GM21360 (cell line): Measurements from ENCODE around the gene STK36.

Source experiments
- ATAC-seq: cut with Tn5 transposase; IDR thresholded peaks from one replicate; pipeline ENCODE4 v1.9.1; 2021; ENCODE audit warnings: mild to moderate bottlenecking, moderate library complexity; ENCODE audit not compliant: unreplicated experiment

Gene STK36, protein sequence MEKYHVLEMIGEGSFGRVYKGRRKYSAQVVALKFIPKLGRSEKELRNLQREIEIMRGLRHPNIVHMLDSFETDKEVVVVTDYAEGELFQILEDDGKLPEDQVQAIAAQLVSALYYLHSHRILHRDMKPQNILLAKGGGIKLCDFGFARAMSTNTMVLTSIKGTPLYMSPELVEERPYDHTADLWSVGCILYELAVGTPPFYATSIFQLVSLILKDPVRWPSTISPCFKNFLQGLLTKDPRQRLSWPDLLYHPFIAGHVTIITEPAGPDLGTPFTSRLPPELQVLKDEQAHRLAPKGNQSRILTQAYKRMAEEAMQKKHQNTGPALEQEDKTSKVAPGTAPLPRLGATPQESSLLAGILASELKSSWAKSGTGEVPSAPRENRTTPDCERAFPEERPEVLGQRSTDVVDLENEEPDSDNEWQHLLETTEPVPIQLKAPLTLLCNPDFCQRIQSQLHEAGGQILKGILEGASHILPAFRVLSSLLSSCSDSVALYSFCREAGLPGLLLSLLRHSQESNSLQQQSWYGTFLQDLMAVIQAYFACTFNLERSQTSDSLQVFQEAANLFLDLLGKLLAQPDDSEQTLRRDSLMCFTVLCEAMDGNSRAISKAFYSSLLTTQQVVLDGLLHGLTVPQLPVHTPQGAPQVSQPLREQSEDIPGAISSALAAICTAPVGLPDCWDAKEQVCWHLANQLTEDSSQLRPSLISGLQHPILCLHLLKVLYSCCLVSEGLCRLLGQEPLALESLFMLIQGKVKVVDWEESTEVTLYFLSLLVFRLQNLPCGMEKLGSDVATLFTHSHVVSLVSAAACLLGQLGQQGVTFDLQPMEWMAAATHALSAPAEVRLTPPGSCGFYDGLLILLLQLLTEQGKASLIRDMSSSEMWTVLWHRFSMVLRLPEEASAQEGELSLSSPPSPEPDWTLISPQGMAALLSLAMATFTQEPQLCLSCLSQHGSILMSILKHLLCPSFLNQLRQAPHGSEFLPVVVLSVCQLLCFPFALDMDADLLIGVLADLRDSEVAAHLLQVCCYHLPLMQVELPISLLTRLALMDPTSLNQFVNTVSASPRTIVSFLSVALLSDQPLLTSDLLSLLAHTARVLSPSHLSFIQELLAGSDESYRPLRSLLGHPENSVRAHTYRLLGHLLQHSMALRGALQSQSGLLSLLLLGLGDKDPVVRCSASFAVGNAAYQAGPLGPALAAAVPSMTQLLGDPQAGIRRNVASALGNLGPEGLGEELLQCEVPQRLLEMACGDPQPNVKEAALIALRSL (N-terminal part only)

DNA sequence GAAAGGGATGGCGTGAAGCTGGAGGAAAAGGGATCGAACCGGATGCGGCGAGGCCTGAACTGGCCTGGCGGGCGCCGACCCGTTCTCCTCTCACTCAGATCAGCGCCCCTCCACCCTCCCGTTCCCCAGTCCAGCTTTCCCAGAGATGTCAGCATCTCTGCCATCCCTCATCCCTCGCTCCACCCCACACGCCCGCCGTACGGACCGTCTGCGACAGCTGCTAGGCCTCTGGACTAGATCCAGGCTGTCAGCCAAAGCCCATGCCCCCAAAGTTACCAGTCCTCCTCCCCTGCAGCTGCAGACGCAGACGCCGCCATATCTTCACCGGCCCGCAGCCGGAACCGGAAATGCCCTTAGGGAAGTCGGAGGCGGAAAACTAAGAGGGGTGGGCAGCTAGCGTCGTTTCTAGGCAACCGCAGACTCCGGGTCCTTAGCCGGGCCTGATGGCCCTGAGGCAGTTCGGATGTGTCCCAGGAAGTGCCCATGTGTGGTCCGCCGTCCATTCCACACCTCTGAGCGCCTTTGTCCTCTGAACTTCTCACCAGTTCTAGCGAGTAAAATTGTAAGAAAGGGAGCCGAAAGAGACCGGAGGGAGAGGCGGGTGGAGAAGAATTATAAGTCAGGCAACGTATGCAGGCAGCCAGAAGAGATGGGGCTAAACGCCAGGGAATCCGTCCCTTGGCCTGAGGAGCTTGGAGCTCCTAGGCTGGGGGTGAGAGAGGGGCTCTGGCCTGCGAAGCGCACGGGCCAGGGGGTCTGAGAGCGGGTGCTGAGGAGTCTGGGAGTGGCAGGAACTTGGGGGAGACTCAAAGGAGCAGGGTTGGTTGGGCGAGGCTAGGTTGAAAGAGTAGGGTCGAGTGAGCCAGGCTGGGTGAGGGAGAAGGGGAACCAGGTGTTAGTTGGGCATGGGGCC lies at the start of gene STK36, which contains the start of gene RNF25:
Gene STK36, plus strand, starts transcription at position 433 of the 913 bp plus-strand sequence. CDS start 744 bp downstream, outside the sequence.
Gene RNF25, minus strand, starts transcription at position 349 of the 913 bp plus-strand sequence. Its CDS starts 32 bp downstream, at position 317.
- peak; percentile 90 for ATAC-seq

DNA sequence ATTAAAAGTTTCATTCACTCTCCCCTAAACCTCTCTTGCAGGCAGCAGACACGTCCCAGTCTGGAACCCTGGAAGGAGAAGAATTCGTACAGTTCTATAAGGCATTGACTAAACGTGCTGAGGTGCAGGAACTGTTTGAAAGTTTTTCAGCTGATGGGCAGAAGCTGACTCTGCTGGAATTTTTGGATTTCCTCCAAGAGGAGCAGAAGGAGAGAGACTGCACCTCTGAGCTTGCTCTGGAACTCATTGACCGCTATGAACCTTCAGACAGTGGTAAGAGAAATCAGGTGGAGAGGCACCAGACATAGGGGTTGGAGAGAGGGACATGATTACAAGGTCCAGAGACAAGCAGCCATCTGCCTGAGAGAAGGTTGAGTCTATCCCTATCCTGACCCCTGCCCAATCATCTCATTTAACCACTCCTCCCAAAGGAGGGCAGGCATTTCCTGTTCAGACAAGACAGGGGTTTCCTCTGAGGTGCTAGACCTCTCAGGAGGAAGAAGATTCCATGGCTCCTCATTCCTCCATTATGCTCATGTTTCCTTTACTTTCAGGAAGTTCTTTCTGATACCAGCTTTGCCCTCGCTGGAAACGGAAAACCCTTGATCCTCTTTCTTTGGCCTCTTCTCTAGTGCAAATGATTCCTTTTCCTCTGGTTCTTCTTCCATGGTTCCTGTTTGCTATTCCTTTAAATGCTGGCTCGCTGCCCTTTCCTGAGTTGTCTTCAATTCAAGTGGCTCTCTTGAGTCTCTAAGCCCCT lies 49.1 kb upstream of the STK36 start:
- no peak for ATAC-seq

DNA sequence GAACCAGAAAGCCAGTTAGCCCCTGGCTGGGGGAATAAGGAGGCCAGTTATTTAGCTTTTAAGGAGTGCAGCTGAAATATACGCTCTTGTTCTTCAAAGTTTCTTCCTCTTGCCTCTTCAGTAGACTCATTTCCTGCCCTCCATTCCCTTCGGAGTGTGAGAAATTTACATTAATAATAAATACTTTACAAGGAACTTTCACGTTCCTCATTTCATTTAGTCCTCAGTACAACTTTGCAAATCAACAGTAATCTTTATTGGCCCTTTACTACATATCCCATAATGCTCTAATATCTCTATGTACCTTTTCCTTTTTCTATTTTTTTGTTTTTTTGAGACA lies 48.5 kb upstream of the STK36 start:
- ATAC-seq = no peak

DNA sequence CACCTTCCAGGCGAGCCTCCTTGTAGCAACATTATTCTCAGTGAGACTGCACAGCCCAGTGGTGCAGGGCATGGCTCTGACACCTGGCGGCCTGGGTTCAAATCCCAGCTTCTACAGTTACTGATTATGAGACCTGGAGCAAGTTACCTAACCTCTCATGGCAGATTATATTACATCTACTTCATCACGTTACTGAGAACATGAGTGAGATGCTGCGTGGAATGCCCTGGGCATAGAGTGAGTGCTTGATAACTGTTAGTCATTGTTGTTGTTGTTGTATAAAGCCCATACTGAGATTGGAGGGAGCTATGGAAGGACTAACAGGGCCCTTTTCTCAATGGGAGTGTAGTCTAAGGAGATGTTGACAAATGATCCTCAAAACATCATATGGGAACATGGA lies 45.5 kb upstream of the STK36 start:
- ATAC-seq = no peak

DNA sequence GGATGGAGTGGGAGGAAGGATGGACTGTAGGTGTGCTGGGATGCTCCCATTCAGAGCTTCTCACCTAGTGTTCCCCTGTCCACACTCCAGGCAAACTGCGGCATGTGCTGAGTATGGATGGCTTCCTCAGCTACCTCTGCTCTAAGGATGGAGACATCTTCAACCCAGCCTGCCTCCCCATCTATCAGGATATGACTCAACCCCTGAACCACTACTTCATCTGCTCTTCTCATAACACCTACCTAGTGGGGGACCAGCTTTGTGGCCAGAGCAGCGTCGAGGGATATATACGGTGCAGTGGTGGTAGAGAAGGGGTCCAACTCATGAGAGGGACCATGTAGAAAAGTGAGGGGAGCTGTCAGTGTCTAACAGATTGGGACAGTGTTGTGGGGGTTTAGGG lies 43.9 kb upstream of the STK36 start:
- ATAC-seq = no peak

DNA sequence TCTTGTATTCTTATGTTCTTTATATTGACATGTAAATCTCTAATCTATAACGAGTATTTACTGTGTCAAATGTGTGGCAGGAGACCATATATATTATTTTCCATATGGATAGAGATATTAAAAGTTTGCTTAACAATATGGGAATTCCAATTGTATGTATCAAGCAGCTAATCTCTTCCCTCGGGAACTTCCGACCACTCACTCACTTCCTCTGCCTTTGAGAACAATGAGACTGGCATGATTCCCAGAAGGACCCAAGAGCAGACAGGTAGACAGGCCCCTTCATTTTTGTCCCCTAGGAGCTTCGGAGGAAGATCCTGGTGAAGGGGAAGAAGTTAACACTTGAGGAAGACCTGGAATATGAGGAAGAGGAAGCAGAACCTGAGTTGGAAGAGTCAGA lies 40.0 kb upstream of the STK36 start:
- no peak for ATAC-seq

DNA sequence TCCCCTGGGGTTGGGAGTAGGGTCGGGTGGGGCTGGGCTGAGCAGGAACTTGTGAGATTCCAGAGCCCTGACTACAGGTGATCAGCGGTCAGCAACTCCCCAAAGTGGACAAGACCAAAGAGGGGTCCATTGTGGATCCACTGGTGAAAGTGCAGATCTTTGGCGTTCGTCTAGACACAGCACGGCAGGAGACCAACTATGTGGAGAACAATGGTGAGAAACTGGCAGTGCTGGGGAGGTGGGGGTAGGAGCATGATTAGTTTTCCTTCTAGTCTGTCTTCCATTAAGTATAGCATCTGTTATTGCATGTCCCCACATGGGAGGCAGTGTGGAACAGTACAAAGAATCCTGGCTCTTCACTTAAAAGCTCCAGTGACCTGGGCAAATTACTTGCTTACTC lies 36.2 kb upstream of the STK36 start:
- no peak for ATAC-seq

DNA sequence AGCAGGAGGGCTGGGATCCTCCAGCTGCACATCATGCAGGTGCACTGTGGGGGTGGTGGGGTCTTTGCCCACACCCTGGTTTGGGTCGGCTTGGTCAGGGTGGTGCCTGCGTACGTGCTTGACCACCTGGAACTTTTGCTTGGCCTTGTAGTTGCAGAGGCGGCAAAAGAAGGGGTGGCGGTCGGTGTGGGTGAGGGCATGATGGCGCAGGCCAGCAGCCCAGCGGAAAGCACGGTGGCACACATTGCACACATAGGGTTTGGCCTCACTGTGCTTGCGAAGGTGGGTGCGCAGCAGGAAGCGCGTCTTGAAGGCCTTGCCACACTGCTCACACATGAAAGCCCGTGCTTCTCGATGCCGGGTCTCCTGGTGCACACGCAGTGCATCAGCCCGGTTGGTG lies 33.5 kb upstream of the STK36 start:
- ATAC-seq = no peak

DNA sequence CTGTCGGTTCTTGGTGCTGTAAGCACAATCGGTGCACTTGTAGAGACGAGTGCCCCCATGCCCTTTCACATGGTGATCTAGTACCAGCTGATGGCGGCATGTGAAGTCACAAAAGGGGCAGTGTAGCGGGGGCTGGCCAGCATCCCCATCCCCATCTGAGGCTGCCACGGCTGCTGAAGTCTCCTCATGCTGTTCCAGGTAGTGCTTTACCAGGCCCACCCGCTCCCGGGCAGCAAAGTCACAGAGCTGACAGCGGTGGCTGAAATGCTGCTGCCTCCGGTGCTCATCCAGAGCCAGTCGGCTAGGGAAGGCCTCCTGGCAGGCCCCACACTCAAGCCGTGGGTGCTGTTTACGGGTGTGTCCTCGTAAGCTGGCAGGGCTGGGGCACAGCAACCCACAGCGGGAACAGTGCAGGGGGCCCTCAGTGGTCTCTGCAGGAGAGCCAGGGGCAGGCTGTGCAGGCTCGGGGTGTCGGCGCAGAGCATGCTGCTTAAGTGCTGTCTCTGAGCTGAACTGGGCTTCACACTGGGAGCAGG lies 29.7 kb upstream of the STK36 start:
- ATAC-seq = no peak

DNA sequence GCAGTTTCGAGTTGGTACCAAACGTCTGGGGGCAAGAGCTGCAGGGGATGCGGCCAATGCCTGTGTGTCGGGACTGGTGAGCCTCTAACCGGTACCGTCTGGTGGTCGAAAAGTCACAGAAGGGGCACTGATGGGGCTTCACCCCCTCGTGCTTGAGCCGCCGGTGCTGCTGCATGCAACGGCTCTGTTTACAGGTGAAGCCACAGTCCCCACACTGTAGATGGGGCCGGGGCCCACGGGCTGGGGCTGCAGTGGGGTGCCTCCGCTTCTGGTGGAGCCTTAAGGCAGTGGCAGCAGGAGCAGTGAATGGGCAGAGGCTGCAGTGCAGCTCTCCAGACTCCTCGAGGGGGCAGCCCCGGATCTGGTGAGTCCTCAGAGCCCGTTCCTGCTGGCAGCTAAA lies 29.1 kb upstream of the STK36 start:
- ATAC-seq = no peak

DNA sequence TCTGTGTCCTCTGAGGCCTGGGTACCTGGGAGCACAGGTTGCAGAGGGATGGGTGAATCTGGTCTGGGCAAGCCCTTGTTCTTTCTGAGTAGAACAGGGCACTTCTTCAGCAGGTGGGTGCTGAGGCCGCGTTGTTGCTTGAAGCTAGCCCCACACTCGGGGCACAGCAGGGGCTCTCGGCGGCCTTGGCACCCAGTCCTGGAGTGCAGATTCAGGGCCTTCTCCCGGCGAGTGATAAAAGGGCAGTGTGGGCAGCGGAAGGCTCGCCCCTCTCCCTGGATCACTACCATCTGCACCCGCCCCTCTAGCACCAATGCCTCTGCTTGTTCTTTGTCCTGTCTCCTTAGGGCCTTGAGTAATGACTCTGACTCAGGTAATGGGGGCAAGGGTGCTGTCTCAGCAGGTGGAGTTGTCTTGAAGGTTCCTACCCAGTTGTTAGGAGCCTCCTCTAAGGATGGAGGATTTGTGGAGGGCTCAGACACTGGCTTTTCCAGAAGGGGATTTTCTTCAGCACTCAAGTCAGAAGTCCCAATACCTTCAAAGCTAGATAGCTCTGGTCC lies 28.1 kb upstream of the STK36 start:
- ATAC-seq = no peak

DNA sequence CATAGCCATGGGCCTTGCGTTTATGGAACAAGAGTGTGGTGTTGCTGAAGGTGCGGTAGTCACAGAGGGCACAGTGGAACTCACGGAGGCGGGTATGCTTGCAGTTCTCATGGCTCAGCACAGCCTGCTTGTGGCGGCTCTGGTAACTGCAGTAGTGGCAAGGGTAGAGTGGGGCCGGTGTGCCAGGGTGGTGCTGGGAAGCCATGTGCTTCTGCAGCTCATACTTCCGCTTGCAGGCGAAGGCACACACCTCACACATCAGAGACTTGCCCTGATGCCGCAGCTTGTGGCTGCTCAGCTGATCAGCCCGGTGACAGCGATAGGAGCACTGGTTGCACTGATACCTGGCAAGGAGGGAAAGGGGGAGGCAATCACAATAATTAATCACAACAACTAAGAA lies 27.2 kb upstream of the STK36 start:
- no peak for ATAC-seq

DNA sequence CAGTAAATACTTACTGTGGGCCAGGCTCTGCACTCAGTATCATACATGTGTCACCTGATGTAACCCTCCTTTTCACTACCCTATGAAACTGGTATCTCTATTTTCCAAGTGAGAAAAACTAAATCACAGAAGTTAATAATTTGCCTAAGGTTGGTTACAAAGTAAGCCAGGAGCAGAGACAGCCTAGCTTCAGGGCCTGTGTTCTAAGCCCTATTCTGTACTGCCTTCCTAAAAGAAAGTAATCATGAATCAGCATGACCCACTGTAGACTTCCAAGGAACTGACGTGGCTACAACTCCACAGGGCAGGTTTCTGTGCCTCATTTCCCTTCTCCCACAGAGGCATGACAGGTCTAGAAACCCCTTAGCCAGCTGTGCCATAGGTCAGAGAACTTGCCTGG lies 26.8 kb upstream of the STK36 start:
- ATAC-seq = no peak

DNA sequence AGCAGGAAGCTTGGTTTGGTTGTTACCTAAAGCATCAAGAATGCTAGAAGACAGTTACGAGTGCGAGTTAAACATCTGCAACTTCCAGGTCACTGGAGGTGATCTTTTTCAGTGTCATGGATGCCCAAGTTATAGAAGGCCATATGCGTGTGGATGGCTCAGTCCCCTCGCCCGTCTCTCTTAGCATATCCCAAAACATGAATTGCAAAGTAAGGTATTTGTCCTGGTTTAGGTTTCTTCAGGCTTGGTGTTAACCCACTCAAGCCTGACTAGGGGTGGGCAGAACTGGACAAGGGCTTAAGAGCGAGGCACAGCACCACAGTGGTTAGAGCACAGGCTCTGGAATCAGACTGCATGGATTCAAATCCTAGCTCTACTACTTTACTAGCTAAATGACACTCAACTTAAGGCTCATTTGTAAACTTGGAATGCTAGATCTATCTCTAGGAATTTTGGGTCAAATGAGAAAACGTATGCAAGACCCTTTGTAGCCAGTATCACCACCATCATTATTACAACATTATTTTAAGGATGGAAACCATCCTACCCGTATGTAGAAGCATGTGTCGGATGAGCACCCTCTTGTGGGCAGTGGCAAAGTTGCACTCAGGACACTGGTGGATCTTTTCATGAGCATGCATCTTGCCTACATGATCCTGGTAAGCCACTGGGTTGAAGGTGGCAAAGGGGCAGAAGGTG lies 23.6 kb upstream of the STK36 start:
- ATAC-seq = no peak

DNA sequence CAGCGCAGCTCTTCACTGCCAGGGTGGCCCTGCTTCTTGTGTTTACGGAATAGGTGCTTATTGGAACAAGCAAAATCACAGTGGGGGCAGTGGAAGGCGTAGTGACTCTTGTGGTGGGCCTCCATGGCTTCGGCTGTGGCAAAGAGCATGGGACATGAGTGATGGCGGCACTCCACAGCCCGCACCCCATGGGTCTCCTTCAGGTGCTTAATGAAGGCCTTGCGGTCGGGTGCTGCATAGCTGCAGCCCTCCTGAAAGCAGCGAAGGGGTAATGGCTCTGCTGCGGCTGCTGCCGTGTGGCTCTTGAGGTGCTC lies 23.1 kb upstream of the STK36 start:
- ATAC-seq = no peak

DNA sequence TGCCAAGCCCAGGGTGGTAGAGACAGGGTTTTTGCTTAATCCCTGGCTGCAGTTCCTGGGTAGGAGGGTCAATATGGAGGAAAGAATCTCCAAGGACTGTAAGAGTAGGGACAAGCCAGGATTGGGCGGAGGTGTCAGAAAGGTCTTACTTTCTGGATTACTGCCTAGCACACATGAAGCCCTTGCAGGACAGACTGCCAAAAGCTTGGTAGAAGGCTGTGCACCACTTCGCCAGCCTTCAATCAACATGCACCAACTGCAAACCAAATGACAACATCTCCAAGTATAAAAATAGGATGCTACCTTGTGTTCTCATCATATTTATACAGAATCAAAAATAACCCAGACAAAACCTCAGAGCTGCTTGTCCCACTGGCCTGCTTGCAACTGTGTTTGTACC lies 16.1 kb upstream of the STK36 start:
- ATAC-seq = no peak

DNA sequence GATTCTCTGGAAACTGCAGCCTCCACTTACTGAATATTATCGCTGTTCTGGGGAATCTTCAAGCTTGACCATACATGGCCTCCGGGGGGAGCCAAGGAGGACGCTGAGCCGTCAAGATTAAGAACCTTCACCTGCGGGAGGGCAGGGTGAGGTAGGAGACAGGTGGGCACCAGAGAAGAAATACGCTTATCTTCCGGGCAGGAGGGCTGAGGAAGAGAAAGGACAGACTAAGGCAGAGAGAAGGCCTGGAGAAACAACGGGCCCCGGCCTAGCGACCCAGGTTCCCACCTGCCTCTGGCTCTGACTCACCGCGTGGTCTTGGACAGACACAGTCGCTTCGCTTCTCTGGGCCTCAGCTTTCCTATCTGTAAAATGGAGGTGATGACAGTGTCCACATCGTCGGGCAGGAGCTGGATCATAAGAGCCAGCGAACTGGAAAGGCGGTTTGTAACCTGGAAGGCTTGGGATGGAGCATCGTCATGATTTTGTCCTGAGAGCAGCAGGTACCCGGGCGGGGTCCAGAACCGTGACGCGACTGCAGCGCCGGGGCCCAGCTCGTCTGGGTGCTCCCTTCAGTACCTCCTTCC lies 13.1 kb upstream of the STK36 start:
- peak; percentile 35 for ATAC-seq
